ENCODE data around the gene NCBP3. TPM values are rescaled to one million over a fixed set of nuclear protein-coding genes. Genes with fewer than 3 reads are reported as not detected.

NCBP3 gene
- total and polyA plus RNA-seq, 9 of the 15 experiments (the other 6 are each of a cell fraction or from before 2014, with no cell fraction given), result 3.1 to 25.5 (median 20.5) TPM

- TF ChIP-seq ZMIZ1 (IDR thresholded peaks at IDR 0.05; ENCODE audit: low read depth in 2 of 2, low read length in 2 of 2) (0 out of 4 replicates have a peak, but pooled peaks of 1 of the 2 experiments have one; percentile 29), MAFK (IDR thresholded peaks at IDR 0.05; ENCODE audit: low read length) (0 out of 2 replicates have a peak, but pooled peaks have one; percentile 13), JUND (IDR thresholded peaks at IDR 0.05; ENCODE audit: borderline replicate concordance, low read depth, low read length) (peak; percentile 63), JUND (tag; IDR thresholded peaks at IDR 0.05; ENCODE audit: borderline replicate concordance, low read depth, low read length) (no peak), BRF2 (IDR thresholded peaks at IDR 0.05; ENCODE audit: borderline replicate concordance, insufficient read depth, insufficient read length) (no peak), ATF1 (CRISPR knock-in tag; IDR thresholded peaks at IDR 0.05) (no peak), ATF1 (tag; IDR thresholded peaks at IDR 0.05) (peak; percentile 55), IRF1 (CRISPR knock-in tag; IDR thresholded peaks at IDR 0.05; ENCODE audit: borderline replicate concordance) (no peak), CCNT2 (IDR thresholded peaks at IDR 0.05; ENCODE audit: borderline replicate concordance, extremely low read depth, insufficient read length, low read depth, low read length) (peak; percentile 92), FOXJ2 (tag; IDR thresholded peaks at IDR 0.05) (no peak), ZNF184 (CRISPR knock-in tag; IDR thresholded peaks at IDR 0.05) (no peak), ELF2 (CRISPR knock-in tag; IDR thresholded peaks at IDR 0.05) (no peak), SIN3B (IDR thresholded peaks at IDR 0.05; ENCODE audit: low read depth) (peak; percentile 72), ZBTB33 (CRISPR knock-in tag; IDR thresholded peaks at IDR 0.05) (peak; percentile 46; the same call in 1 of the 2 replicates), MAZ (CRISPR knock-in tag; conservative IDR thresholded peaks at IDR 0.05 in 1 of 2, IDR thresholded peaks at IDR 0.05 in 1 of 2) (peak; percentile 84 to 86), ZNF431 (CRISPR knock-in tag; IDR thresholded peaks at IDR 0.05) (0 out of 2 replicates have a peak, but pooled peaks have one; percentile 67), MTF1 (CRISPR knock-in tag; IDR thresholded peaks at IDR 0.05; ENCODE audit: borderline replicate concordance) (no peak), SAP30 (IDR thresholded peaks at IDR 0.05; ENCODE audit: borderline replicate concordance, insufficient read depth, low read depth, low read length, poor library complexity, severe bottlenecking) (no peak), ZNF133 (CRISPR knock-in tag; IDR thresholded peaks at IDR 0.05) (no peak)
Measured at GRCh38 chr17:3845621-3846436, at the start of gene NCBP3 (continued).
